Spleen (tissue), 7 donors: ENCODE results near the gene RAB13.

Experiments used
- POLR2A ChIP-seq, 3 donors: fragments of 450-650 bp; IDR thresholded peaks; one replicate each; pipeline ENCODE4 v1.5.1; 2017; ENCODE audit warnings: antibody characterized with exemption in 3 of 3, mild to moderate bottlenecking in 1 of 3
- TF ChIP-seq, protein P1 (sequence below), 11 experiments: fragments of 200-600 bp in 7 of 11; fragments of 450-650 bp in 4 of 11; sonication (generic) in 4 of 11; IDR thresholded peaks in 8 of 11; conservative IDR thresholded peaks in 3 of 11; 1 replicate in 7 of 11; 2 replicates in 4 of 11; pipeline versions ENCODE4 v1.4.0 to v1.8.0; 2016 to 2021; ENCODE audit warnings: antibody characterized with exemption in 11 of 11, inconsistent platforms in 4 of 11, mild to moderate bottlenecking in 1 of 11
- donor health status: DM: no; HTN: no; CAD: no; lungs with moderate emphysema.
- donor health status: DM: no; HTN: no; CAD: no.
- donor health status: DM: no; HTN: no; CAD: no.

DNA sequence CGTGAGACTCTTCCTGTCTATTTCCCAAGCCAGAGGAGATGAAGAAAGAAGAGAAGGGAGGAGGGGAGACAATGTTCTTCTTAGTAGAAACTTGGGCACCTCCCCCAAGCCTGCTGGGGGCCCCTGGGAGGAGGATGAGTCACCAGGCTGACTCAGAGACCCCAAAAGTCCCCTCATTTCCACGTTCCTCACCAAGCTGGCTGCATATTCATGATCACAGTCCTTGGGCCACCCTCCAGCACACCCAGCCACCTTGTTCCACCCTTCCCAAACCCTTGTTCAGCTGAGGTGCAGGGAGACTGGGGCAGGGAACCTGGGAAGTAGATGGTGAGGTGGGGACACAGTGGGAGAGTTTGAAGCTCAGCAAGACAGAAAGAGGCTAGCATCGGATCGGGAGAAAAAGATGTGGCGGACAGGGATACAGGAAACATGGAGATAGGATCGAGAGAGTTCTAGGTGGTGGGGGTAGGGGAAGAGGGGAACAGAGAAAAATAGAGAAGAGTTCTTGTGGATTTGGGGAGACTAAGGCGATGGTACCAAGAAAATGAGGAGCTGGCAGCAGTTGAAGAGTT lies 712 bp downstream of the RAB13 start:
- TF ChIP-seq, protein P1, sequence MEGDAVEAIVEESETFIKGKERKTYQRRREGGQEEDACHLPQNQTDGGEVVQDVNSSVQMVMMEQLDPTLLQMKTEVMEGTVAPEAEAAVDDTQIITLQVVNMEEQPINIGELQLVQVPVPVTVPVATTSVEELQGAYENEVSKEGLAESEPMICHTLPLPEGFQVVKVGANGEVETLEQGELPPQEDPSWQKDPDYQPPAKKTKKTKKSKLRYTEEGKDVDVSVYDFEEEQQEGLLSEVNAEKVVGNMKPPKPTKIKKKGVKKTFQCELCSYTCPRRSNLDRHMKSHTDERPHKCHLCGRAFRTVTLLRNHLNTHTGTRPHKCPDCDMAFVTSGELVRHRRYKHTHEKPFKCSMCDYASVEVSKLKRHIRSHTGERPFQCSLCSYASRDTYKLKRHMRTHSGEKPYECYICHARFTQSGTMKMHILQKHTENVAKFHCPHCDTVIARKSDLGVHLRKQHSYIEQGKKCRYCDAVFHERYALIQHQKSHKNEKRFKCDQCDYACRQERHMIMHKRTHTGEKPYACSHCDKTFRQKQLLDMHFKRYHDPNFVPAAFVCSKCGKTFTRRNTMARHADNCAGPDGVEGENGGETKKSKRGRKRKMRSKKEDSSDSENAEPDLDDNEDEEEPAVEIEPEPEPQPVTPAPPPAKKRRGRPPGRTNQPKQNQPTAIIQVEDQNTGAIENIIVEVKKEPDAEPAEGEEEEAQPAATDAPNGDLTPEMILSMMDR (IDR thresholded peaks at IDR 0.05 in 8 of 11, conservative IDR thresholded peaks at IDR 0.05 in 3 of 11), result no peak
- TF ChIP-seq POLR2A (IDR thresholded peaks at IDR 0.05), result no peak
